Measurements from ENCODE around the gene ENTHD1. TPM values are rescaled to one million over a fixed set of nuclear protein-coding genes. Genes with fewer than 3 reads are reported as not detected.

Gene ENTHD1
- total and polyA plus RNA-seq, 10 of the 15 experiments (the other 5 are each of a cell fraction or from before 2014, with no cell fraction given), result 0.09 to 0.52 (median 0.21) TPM; not detected in 1

DNA sequence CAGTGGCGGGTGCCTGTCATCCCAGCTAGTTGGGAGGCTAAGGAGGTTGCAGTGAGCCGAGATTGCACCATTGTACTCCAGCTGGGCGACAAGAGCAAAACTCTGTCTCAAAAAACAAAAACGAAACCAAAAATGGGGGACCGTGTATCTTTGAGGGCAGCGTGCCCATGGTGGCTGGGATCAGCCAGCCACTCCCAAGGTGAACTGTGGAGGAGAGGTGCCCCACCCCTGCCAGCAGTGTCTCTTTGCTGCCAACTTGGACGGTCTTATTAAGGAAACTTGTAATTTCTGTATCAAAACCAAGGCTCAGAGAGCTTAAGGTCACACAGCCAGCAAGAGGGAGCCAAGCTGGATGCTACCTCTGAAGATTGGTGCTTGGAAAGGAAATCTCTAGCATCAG is 175.4 kb downstream of the ENTHD1 start (continued):
- TF ChIP-seq CUX1 (IDR thresholded peaks at IDR 0.05; ENCODE audit: insufficient replicate concordance, low read depth, low read length) (no peak), BCL11A (IDR thresholded peaks at IDR 0.05; ENCODE audit: low read depth, low read length) (no peak), NR2F1 (conservative IDR thresholded peaks at IDR 0.05) (no peak), PBX3 (IDR thresholded peaks at IDR 0.05; ENCODE audit: insufficient replicate concordance, low read depth, low read length) (no peak), YBX1 (IDR thresholded peaks at IDR 0.05) (no peak), MXI1 (IDR thresholded peaks at IDR 0.05; ENCODE audit: low read depth, low read length) (no peak), RBBP5 (conservative IDR thresholded peaks at IDR 0.05) (no peak), MLLT1 (IDR thresholded peaks at IDR 0.05) (no peak), NKRF (conservative IDR thresholded peaks at IDR 0.05) (no peak), EZH2 (IDR thresholded peaks at IDR 0.05; ENCODE audit: borderline replicate concordance, control insufficient read depth, low read depth, low read length) (no peak)

All from GM12878 (cell line).